ENCODE data around the gene STK24.
A peak's percentile ranks its signal among the peaks of the same experiment; 100 is the strongest.

STK24 gene

GRCh38 chr13:98446234-98446621 lies 130.7 kb downstream of the STK24 start:
- no peak for DNase-seq

- peak; percentile 27 for DNase-seq
Observed at GRCh38 chr13:98445340-98446233, 131.3 kb downstream of the STK24 start.

GRCh38 chr13:98444381-98444780 lies 132.5 kb downstream of the STK24 start:
- no peak for DNase-seq

- DNase-seq = no peak
Observed at GRCh38 chr13:98443800-98444325, 133.0 kb downstream of the STK24 start.

- DNase-seq = no peak
Observed at GRCh38 chr13:98443329-98443728, 133.6 kb downstream of the STK24 start.

- DNase-seq = no peak
Observed at GRCh38 chr13:98442391-98443230, 134.3 kb downstream of the STK24 start.

GRCh38 chr13:98441056-98441676 lies 135.7 kb downstream of the STK24 start:
- no peak for DNase-seq

GRCh38 chr13:98440390-98441055 lies 136.4 kb downstream of the STK24 start:
- DNase-seq = no peak

GRCh38 chr13:98439896-98440295 lies 137.0 kb downstream of the STK24 start:
- DNase-seq = no peak

GRCh38 chr13:98439126-98439828 lies 137.6 kb downstream of the STK24 start:
- no peak for DNase-seq

GRCh38 chr13:98438246-98439125 lies 138.4 kb downstream of the STK24 start:
- DNase-seq = no peak

GRCh38 chr13:98436233-98436910 lies 140.5 kb downstream of the STK24 start:
- no peak for DNase-seq

GRCh38 chr13:98435376-98435775 lies 141.5 kb downstream of the STK24 start:
- no peak for DNase-seq

GRCh38 chr13:98434060-98434459 lies 142.8 kb downstream of the STK24 start:
- DNase-seq = no peak

GRCh38 chr13:98433654-98434053 lies 143.3 kb downstream of the STK24 start:
- no peak for DNase-seq

GRCh38 chr13:98432638-98433037 lies 144.3 kb downstream of the STK24 start:
- no peak for DNase-seq

GRCh38 chr13:98429977-98430736 lies 146.8 kb downstream of the STK24 start:
- DNase-seq = no peak

- DNase-seq = no peak
Observed at GRCh38 chr13:98429531-98429930, 147.4 kb downstream of the STK24 start.

GRCh38 chr13:98429081-98429480 lies 147.8 kb downstream of the STK24 start:
- no peak for DNase-seq

All from KG1 (cell line).